ENCODE results near the gene FAM98A. TPM values are rescaled to one million over a fixed set of nuclear protein-coding genes. Genes with fewer than 3 reads are reported as not detected.
A peak's percentile ranks its signal among the peaks of the same experiment; 100 is the strongest.

The FAM98A gene
- total and polyA plus RNA-seq, 3 experiments from 2014 or later, result 28.5 to 86.4 (median 85.5) TPM

DNA sequence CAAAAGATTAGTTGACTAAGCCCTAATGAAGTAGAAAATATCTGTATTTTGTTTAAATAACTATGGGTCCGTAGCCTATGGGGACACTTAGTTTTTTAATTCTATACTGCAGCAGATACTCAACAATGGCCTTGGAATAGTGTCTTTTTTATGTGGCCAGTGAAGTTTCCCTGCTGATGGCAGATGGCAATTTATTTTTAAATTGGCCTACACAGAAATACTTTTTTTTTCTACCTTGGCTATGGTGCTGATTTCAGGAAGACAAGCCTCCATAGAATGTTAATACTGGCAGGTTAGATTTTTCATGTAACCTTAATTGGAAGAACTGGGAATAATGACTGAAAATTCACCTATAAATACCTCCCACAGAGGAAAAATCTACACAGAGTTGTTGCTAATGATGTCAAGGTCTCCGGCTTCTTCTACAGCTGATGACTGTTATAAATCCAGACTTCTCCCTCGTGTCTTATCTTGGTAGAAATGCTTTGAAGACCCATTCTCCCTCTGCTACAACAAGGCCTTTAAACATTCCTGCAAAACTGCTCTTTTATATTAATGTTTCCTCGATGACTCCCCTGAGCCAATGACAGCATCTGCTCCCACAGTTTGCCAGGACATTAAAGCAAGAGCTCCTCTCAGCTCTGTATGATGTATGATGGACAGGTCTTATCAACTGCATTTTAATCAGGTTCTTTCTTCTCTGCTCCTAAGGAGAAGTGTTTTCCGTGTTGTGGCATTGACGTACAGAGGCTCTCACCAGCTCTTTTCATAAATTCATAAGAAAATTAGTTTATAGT is 29.1 kb upstream of the FAM98A start:
- no peaks in the 10 kb centered on the region for H3K36me3 ChIP-seq (ENCODE audit: insufficient read depth, low read length)
- no peak for DNase-seq
- no peaks in the 10 kb centered on the region for H3K4me1 ChIP-seq (ENCODE audit: insufficient read depth, low read length)
- Mint-ChIP-seq H3K36me3 (peaks cover 0 to 4% (median 0%) of the 10 kb centered on the region in 3 donors), H3K4me1 (no peaks in the 10 kb centered on the region), H3K4me3 (no peak overlapping the region), H3K27me3 (peaks cover 3 to 6% of the 10 kb centered on the region in 2 donors), H3K27ac (no peak overlapping the region), H3K9me3 (no peaks in the 10 kb centered on the region)
- no peaks in the 10 kb centered on the region for H3K9me3 ChIP-seq (ENCODE audit: low read length)
- ChIA-PET POLR2A (no interaction called here), CTCF (no interaction called here)
- no peak overlapping the region for H3K4me3 ChIP-seq (ENCODE audit: low read length)
- no peaks in the 10 kb centered on the region for H3K27me3 ChIP-seq (ENCODE audit: insufficient read depth, low read length, poor library complexity, severe bottlenecking)
- H3K27ac ChIP-seq (ENCODE audit: low read depth, low read length), result no peak overlapping the region

DNA sequence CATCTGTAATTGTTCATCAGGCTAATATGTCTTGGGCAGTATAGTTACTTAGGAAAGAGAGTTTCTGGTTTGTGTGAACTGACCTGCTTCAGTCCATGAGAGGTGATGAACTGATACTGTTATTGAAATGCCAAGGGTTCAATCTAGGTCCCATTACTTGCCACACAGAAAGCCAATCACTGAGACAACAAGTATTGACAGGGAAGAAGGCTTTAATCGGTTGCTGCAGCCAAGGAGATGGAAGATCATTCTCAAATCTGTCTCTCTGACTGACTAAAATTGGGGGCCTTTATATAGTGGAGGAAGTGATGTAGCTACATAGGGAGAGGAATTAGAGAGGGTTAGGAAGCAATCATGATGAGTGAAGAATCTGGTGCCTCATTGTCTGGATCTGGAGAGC is 19.9 kb upstream of the FAM98A start:
- POLR2A ChIA-PET, result no interaction called here
- Mint-ChIP-seq H3K27ac (no peak overlapping the region), H3K4me1 (no peaks in the 10 kb centered on the region), H3K27me3 (peaks cover 5 to 12% of the 10 kb centered on the region in 2 donors), H3K36me3 (peaks cover 2 to 32% (median 3%) of the 10 kb centered on the region in 3 donors), H3K9me3 (peaks cover 11 to 24% (median 15%) of the 10 kb centered on the region in 5 donors), H3K4me3 (no peak overlapping the region)
- H3K4me1 ChIP-seq (ENCODE audit: insufficient read depth, low read length), result no peaks in the 10 kb centered on the region
- no peaks in the 10 kb centered on the region for H3K36me3 ChIP-seq (ENCODE audit: insufficient read depth, low read length)
- DNase-seq, result no peak
- no peak overlapping the region for H3K27ac ChIP-seq (ENCODE audit: low read depth, low read length)
- H3K9me3 ChIP-seq (ENCODE audit: low read length), result no peaks in the 10 kb centered on the region
- CTCF ChIA-PET, result no interaction called here
- no peaks in the 10 kb centered on the region for H3K27me3 ChIP-seq (ENCODE audit: insufficient read depth, low read length, poor library complexity, severe bottlenecking)
- no peak overlapping the region for H3K4me3 ChIP-seq (ENCODE audit: low read length)

GRCh38 chr2:33617989-33618388 is 18.9 kb upstream of the FAM98A start:
- Mint-ChIP-seq H3K36me3 (peaks cover 2 to 32% (median 3%) of the 10 kb centered on the region in 3 donors), H3K4me1 (no peaks in the 10 kb centered on the region), H3K4me3 (no peak overlapping the region), H3K9me3 (peaks cover 11 to 24% (median 15%) of the 10 kb centered on the region in 5 donors), H3K27me3 (peaks cover 5 to 12% of the 10 kb centered on the region in 2 donors), H3K27ac (no peak overlapping the region)
- Histone ChIP-seq H3K9me3 (ENCODE audit: low read length) (no peaks in the 10 kb centered on the region), H3K27ac (ENCODE audit: low read depth, low read length) (no peak overlapping the region), H3K36me3 (ENCODE audit: insufficient read depth, low read length) (no peaks in the 10 kb centered on the region), H3K4me1 (ENCODE audit: insufficient read depth, low read length) (no peaks in the 10 kb centered on the region), H3K27me3 (ENCODE audit: insufficient read depth, low read length, poor library complexity, severe bottlenecking) (no peaks in the 10 kb centered on the region), H3K4me3 (ENCODE audit: low read length) (no peak overlapping the region)
- DNase-seq, result no peak
- ChIA-PET POLR2A (no interaction called here), CTCF (no interaction called here)

DNA sequence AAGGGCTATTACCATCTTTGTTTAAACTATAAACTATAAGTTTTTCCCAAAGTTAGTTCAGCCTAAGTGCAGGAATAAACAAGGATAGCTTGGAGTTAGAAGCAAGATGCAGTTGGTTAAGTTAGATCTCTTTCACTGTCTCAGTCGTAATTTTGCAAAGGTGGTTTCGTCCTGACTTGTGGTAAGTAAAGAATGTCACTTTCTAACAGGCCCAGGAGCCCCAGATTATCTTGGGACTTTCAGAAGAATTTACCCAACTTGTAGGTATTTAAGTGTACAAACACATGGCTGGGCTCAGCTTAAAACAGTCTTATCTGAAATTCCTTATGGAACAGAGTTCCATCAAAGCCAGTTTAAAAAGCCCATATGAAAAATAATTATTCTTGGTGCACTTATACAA is 18.3 kb upstream of the FAM98A start:
- Mint-ChIP-seq H3K4me1 (no peaks in the 10 kb centered on the region), H3K27me3 (peaks cover 5 to 12% of the 10 kb centered on the region in 2 donors), H3K4me3 (no peak overlapping the region), H3K36me3 (peaks cover 2 to 33% (median 3%) of the 10 kb centered on the region in 3 donors), H3K9me3 (peaks cover 11 to 24% (median 15%) of the 10 kb centered on the region in 5 donors), H3K27ac (no peak overlapping the region)
- Histone ChIP-seq H3K27me3 (ENCODE audit: insufficient read depth, low read length, poor library complexity, severe bottlenecking) (no peaks in the 10 kb centered on the region), H3K36me3 (ENCODE audit: insufficient read depth, low read length) (no peaks in the 10 kb centered on the region), H3K4me1 (ENCODE audit: insufficient read depth, low read length) (no peaks in the 10 kb centered on the region), H3K27ac (ENCODE audit: low read depth, low read length) (no peak overlapping the region), H3K9me3 (ENCODE audit: low read length) (no peaks in the 10 kb centered on the region), H3K4me3 (ENCODE audit: low read length) (no peak overlapping the region)
- ChIA-PET CTCF (no interaction called here), POLR2A (no interaction called here)
- DNase-seq, result no peak

- Histone ChIP-seq H3K27me3 (ENCODE audit: insufficient read depth, low read length, poor library complexity, severe bottlenecking) (no peaks in the 10 kb centered on the region), H3K4me1 (ENCODE audit: insufficient read depth, low read length) (no peaks in the 10 kb centered on the region), H3K36me3 (ENCODE audit: insufficient read depth, low read length) (no peaks in the 10 kb centered on the region), H3K4me3 (ENCODE audit: low read length) (no peak overlapping the region), H3K9me3 (ENCODE audit: low read length) (no peaks in the 10 kb centered on the region), H3K27ac (ENCODE audit: low read depth, low read length) (no peak overlapping the region)
- H3K36me3 Mint-ChIP-seq, result peaks cover 2 to 38% (median 3%) of the 10 kb centered on the region in 3 donors
- no peaks in the 10 kb centered on the region for H3K4me1 Mint-ChIP-seq
- peaks cover 11 to 24% (median 15%) of the 10 kb centered on the region in 5 donors for H3K9me3 Mint-ChIP-seq
- CTCF ChIA-PET, result no interaction called here
- no peak overlapping the region for H3K4me3 Mint-ChIP-seq
- H3K27me3 Mint-ChIP-seq, result peaks cover 5 to 16% of the 10 kb centered on the region in 2 donors
- no peak overlapping the region for H3K27ac Mint-ChIP-seq
- POLR2A ChIA-PET, result no interaction called here
- DNase-seq, result no peak
These were observed 17.8 kb upstream of the FAM98A start for GRCh38 chr2:33616873-33617272.

DNA sequence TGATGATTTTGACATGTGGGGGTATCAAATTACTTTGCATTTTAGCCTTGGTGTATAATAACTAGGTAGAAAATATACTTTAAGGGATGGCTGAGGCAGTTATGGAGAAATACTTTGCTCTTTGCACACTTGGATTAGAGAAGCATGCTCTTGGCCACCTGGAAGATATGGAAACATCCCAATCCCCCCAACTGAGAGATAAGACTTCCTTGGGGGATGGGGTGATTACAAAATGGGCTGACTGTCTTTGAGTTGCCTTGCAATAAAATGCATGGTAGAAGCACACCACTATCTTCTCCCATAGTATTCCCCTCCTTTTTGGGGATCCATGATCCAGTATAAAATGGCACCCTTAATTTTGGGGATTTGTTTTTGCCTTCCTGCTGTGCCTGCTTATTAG is 15.1 kb upstream of the FAM98A start:
- Histone ChIP-seq H3K4me3 (ENCODE audit: low read length) (no peak overlapping the region), H3K36me3 (ENCODE audit: insufficient read depth, low read length) (no peaks in the 10 kb centered on the region), H3K27me3 (ENCODE audit: insufficient read depth, low read length, poor library complexity, severe bottlenecking) (no peaks in the 10 kb centered on the region), H3K27ac (ENCODE audit: low read depth, low read length) (no peak overlapping the region), H3K4me1 (ENCODE audit: insufficient read depth, low read length) (no peaks in the 10 kb centered on the region), H3K9me3 (ENCODE audit: low read length) (no peaks in the 10 kb centered on the region)
- POLR2A ChIA-PET, result no interaction called here
- no peaks in the 10 kb centered on the region for H3K4me1 Mint-ChIP-seq
- CTCF ChIA-PET, result no interaction called here
- H3K27me3 Mint-ChIP-seq, result peaks cover 2 to 8% of the 10 kb centered on the region in 2 donors
- H3K9me3 Mint-ChIP-seq, result peaks cover 10 to 23% (median 13%) of the 10 kb centered on the region in 5 donors
- no peak overlapping the region for H3K27ac Mint-ChIP-seq
- no peak overlapping the region for H3K4me3 Mint-ChIP-seq
- no peak for DNase-seq
- H3K36me3 Mint-ChIP-seq, result peaks cover 1 to 29% (median 3%) of the 10 kb centered on the region in 3 donors

DNA sequence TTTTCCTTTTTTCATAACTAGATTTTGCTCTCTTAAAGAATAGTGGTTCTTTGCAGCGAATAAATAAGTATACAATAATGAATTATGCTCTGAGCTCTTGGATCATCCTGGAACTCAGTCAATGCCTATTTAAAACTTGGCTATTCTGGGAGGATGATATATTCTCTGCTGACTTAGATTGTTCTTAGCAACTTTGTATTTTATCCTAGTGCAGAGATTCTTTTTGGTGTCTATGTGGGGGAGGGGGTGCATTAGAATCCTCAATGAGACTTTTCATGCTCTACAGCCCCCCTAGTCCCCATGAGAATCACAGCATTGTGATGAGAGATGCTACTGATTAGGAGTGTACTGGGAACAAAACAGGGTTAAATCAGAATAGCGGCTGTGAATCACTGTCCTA is 8.8 kb upstream of the FAM98A start:
- Mint-ChIP-seq H3K4me1 (no peaks in the 10 kb centered on the region), H3K27ac (no peak overlapping the region), H3K36me3 (peaks cover 0 to 15% (median 2%) of the 10 kb centered on the region in 3 donors), H3K9me3 (no peaks in the 10 kb centered on the region), H3K27me3 (peaks cover 5 to 6% of the 10 kb centered on the region in 2 donors), H3K4me3 (no peak overlapping the region)
- H3K27me3 ChIP-seq (ENCODE audit: insufficient read depth, low read length, poor library complexity, severe bottlenecking), result no peaks in the 10 kb centered on the region
- H3K4me1 ChIP-seq (ENCODE audit: insufficient read depth, low read length), result no peaks in the 10 kb centered on the region
- no peak for DNase-seq
- H3K27ac ChIP-seq (ENCODE audit: low read depth, low read length), result no peak overlapping the region
- no peaks in the 10 kb centered on the region for H3K9me3 ChIP-seq (ENCODE audit: low read length)
- POLR2A ChIA-PET, result interaction anchor here (1.0 kb wide), 1 partner anchor 8 kb away, joined by 3 read pairs; no protein-coding TSS in a partner anchor
- no peaks in the 10 kb centered on the region for H3K36me3 ChIP-seq (ENCODE audit: insufficient read depth, low read length)
- no peak overlapping the region for H3K4me3 ChIP-seq (ENCODE audit: low read length)
- CTCF ChIA-PET, result no interaction called here

DNA sequence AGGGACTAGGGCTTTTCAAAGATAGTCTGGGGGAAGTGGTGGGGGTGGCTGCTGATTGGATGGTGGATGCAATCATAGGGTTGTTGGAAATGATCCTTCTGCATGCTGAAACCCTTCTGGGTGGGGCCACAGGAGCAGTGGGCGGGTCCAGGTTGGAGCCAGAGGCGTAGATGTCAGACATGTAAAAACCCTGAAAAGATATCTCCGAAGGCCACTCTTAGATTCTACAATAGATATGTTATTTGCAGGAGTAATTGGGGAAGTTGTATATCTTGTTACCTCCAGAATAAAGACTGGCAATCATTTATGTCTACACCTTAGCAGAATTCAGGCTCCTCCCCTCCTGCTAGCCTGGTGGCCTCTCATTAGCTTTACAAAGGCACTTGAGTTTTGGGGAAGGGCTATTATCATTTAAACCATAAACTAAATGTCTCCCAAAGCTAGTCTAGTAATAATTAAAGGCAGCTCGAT is 8.2 kb upstream of the FAM98A start:
- H3K27me3 ChIP-seq (ENCODE audit: insufficient read depth, low read length, poor library complexity, severe bottlenecking), result no peaks in the 10 kb centered on the region
- DNase-seq, result no peak
- no peaks in the 10 kb centered on the region for H3K36me3 ChIP-seq (ENCODE audit: insufficient read depth, low read length)
- peaks cover 4 to 6% of the 10 kb centered on the region in 2 donors for H3K27me3 Mint-ChIP-seq
- no peaks in the 10 kb centered on the region for H3K4me1 ChIP-seq (ENCODE audit: insufficient read depth, low read length)
- no peak overlapping the region for H3K27ac ChIP-seq (ENCODE audit: low read depth, low read length)
- H3K4me3 Mint-ChIP-seq, result no peak overlapping the region
- ChIA-PET CTCF (no interaction called here), POLR2A (no interaction called here)
- no peaks in the 10 kb centered on the region for H3K9me3 Mint-ChIP-seq
- H3K36me3 Mint-ChIP-seq, result peaks cover 0 to 13% (median 2%) of the 10 kb centered on the region in 3 donors
- H3K4me1 Mint-ChIP-seq, result no peaks in the 10 kb centered on the region
- H3K27ac Mint-ChIP-seq, result peak overlapping the region in 1 of 8 donors; percentile 16
- H3K9me3 ChIP-seq (ENCODE audit: low read length), result no peaks in the 10 kb centered on the region
- no peak overlapping the region for H3K4me3 ChIP-seq (ENCODE audit: low read length)
